RWPE1 (cell line): ENCODE data around the gene C1orf141.
"Not testable (repeated sequence)": the region's sequence is repeated elsewhere in the genome, so short reads cannot be mapped to it uniquely, and the experiment has no call there.

Experiments used
- CTCF ChIA-PET: fragments of 350-600 bp; sonication (Branson Sonifier 250); formaldehyde crosslinking; extraction: SDS; loops from one replicate; lab custom pipeline; 2021; lab: Yijun Ruan, JAX
- POLR2A ChIA-PET: fragments of 400-600 bp; formaldehyde crosslinking; extraction: SDS; loops from one replicate; lab custom pipeline; 2020; ENCODE audit warnings: antibody characterized with exemption; ENCODE audit not compliant: low non-redundant PET; lab: Yijun Ruan, JAX
- DNase-seq: peaks from one replicate; pipeline ENCODE4 v3.0.0; 2012; ENCODE audit warnings: low spot score
- H3K27ac ChIP-seq: fragments of 450-650 bp; 2 replicates; pipeline ENCODE4 v1.5.1; 2017
- TF ChIP-seq, protein P1 (sequence below): fragments of 450-650 bp; conservative IDR thresholded peaks from 2 replicates; pipeline ENCODE4 v1.5.1; 2017; ENCODE audit warnings: low read depth, mild to moderate bottlenecking

The C1orf141 gene

DNA sequence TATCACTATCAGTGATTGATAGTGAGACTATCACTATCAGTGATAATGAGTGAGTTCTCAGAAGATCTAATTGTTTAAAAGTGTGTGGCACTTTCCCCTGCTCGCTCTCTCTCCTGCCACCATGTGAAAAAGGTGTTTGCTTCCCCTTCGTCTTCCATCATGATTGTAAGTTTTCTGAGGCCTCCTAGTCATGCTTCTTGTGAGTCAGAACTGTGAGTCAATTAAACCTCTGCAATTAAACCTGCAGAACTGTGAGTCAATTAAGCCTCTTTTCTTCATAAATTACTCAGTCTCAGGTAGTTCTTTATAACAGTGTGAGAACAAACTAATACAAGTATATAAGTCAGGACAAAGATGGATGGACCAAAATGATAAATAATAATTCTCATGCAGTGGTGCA, 24.5 kb upstream of the C1orf141 start:
- H3K27ac ChIP-seq, result no peak overlapping the region
- TF ChIP-seq, protein P1, sequence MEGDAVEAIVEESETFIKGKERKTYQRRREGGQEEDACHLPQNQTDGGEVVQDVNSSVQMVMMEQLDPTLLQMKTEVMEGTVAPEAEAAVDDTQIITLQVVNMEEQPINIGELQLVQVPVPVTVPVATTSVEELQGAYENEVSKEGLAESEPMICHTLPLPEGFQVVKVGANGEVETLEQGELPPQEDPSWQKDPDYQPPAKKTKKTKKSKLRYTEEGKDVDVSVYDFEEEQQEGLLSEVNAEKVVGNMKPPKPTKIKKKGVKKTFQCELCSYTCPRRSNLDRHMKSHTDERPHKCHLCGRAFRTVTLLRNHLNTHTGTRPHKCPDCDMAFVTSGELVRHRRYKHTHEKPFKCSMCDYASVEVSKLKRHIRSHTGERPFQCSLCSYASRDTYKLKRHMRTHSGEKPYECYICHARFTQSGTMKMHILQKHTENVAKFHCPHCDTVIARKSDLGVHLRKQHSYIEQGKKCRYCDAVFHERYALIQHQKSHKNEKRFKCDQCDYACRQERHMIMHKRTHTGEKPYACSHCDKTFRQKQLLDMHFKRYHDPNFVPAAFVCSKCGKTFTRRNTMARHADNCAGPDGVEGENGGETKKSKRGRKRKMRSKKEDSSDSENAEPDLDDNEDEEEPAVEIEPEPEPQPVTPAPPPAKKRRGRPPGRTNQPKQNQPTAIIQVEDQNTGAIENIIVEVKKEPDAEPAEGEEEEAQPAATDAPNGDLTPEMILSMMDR, result no peak
- CTCF ChIA-PET, result no interaction called here
- DNase-seq, result no peak
- POLR2A ChIA-PET, result no interaction called here

DNA sequence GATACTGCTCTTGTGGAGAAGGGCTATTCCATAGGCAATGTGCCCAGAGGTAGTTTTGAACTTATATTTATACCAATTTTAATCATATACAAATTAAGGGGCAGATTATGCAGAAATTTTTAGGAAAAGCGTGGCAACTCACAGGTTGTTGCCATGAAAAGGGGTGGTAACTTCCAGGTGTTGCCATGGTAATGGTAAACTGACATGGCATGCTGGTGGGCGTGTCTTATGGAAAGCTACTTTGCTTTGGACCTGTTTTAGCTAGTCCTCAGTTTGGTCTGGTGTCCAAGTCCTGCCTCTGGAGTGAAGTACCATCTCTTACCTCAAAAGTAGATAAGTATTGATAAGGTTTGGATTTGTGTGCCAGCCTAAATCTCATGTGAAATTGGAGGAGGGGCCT, 23.6 kb upstream of the C1orf141 start:
- POLR2A ChIA-PET, result no interaction called here
- H3K27ac ChIP-seq, result no peak overlapping the region
- no peak for DNase-seq
- CTCF ChIA-PET, result interaction anchor here (0.6 kb wide), 1 partner anchor 1249 kb away, joined by 6 read pairs; no protein-coding TSS in a partner anchor
- TF ChIP-seq, protein P1, result no peak

DNA sequence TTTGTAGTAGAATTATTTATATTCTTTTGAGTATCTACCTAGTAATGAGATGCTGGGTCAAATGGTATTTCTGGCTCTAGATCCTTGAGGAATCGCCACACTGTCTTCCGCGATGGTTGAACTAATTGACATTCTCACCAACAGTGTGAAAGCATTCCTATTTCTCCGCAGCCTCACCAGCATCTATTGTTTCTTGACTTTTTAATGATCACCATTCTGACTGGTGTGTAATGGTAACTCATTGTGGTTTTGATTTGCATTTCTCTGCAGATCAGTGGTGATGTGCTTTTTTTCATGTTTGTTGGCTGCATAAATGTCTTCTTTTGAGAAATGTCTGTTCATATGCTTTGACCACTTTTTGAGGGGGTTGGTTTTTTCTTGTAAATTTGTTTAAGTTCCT, 16.2 kb upstream of the C1orf141 start:
- TF ChIP-seq, protein P1, result no peak
- ChIA-PET POLR2A (no interaction called here), CTCF (interaction anchor here (3.0 kb wide), 1 partner anchor 154 kb away, joined by 37 read pairs; no protein-coding TSS in a partner anchor)
- no peak overlapping the region for H3K27ac ChIP-seq
- DNase-seq, result no peak

DNA sequence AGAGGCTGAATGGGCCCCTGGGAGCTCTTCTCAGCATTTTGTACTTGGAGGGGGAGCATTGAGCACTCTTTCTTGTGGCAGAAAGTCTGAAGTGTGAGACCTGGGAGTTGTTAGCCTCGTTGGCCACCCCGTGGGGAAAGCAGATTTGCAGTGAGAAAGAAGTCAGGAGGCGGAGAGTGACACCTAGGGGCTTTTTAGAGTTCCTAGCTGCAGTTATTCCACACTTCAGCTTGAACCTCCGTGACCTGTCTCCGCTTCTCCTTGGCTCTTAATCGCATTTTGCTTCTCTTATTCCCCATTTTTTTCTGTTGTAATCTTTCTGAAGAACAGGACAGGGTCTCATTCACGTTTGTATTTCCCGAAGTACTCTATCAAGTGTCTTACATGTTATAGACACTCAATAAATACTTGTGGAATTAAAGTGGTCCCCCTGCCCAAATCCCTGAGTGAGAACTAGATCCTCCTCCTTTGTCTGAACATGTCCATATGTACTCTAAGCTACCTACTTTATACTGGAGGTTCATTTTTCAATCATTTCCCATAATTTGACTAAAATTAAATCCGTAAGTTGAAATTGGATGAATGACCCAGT, 14.5 kb upstream of the C1orf141 start:
- TF ChIP-seq, protein P1, result peak; percentile 80
- ChIA-PET POLR2A (no interaction called here), CTCF (interaction anchor here (0.6 to 3.0 kb wide), 16 partner anchors 17 to 287 kb away, joined by 3 to 37 read pairs (median 4); no protein-coding TSS in a partner anchor)
- no peak overlapping the region for H3K27ac ChIP-seq
- DNase-seq, result peak; percentile 68

DNA sequence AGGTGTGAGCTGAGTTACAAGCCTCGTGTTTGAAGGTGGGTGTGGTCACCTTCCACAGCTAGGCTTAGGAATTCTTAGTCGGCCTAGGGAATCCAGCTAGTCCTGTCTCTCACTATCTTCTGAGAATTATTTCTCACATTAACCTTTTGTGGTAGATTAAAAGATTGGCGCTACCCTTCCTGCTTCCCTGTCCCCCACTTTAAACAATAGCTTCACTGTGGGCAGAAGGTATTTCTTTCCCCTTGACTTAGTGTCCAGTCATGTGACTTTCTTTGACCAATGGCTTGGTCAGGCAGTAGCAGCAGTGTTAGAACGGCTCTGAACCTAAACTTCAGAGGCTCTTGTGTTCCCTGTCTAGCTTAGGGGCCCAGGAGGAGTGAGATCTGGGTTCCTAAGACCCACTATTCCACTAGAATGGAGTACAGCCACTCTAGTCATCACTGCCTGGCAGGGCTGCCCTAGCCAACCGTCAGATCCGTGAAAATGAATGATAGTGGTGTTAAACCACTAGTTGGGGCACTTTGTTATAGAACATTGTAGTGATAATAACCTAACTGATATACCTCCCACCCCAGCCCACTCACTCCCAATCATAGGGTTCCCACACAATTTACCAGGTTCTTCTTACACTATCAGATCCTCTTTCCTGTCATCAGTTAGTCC, 13.9 kb upstream of the C1orf141 start:
- no peak for DNase-seq
- CTCF ChIA-PET, result interaction anchor here (0.6 to 3.0 kb wide), 11 partner anchors 13 to 383 kb away, joined by 3 to 37 read pairs (median 4); no protein-coding TSS in a partner anchor
- TF ChIP-seq, protein P1, result no peak
- H3K27ac ChIP-seq, result no peak overlapping the region
- POLR2A ChIA-PET, result no interaction called here

DNA sequence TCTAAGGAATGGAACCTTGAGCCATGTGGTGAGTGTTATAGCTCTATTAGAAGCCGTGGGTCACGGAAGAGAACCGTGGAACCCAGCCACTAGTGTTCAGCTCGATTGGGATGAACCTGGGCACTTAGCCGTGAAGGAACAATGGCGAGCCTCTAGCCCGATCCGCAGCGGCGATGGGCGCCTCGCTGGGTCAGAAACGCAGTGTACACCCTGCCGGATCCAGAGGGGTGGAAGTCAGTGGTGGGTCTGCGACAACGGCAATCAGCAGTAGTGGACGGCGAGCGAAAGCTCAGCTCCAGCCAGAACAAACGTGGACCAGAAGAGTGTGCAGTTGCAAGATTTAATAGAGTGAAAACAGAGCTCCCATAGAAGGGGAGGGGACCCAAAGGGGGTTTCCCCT, 13.2 kb upstream of the C1orf141 start:
- CTCF ChIA-PET, result interaction anchor here (0.6 to 3.0 kb wide), 6 partner anchors 12 to 414 kb away, joined by 3 to 37 read pairs (median 4); no protein-coding TSS in a partner anchor
- H3K27ac ChIP-seq, POLR2A ChIA-PET, DNase-seq: not testable (repeated sequence)

DNA sequence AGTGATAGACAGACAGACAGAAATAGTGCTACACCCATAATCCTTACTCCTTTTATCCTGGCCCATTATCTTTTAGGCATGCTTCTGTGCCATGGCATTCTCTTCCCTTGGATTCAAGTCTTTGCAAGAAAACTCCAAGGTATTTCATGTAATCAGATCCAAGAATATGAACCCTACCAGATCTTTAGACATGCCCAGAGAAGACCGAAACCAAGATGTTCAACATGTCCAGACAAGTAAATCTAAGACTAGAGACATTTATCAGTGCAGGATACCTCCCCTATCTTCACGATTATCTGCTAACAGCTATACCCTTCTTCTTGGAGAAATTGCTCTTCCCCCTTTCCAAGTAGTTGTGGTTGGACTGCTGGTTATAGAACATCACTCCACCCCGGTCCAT, 11.8 kb upstream of the C1orf141 start:
- CTCF ChIA-PET, result no interaction called here
- DNase-seq, result no peak
- H3K27ac ChIP-seq, result no peak overlapping the region
- TF ChIP-seq, protein P1, result no peak
- POLR2A ChIA-PET, result no interaction called here
